H1 (cell line): Measurements from ENCODE around the gene MTTP. TPM values are rescaled to one million over a fixed set of nuclear protein-coding genes. Genes with fewer than 3 reads are reported as not detected.

Experiments
- CTCF ChIA-PET: fragments of 300-600 bp; sonication (Branson Sonifier 250); formaldehyde crosslinking; loops from one replicate; lab custom pipeline; 2021; ENCODE audit not compliant: partially characterized antibody; lab: Charles Lee
- POLR2A ChIA-PET: fragments of 300-600 bp; sonication (Branson Sonifier 250); formaldehyde crosslinking; loops from one replicate; lab custom pipeline; 2021; ENCODE audit warnings: inconsistent platforms; ENCODE audit not compliant: partially characterized antibody; lab: Charles Lee
- DNase-seq, 2 experiments: peaks; one replicate each; pipeline versions ENCODE4 v3.0.0 to v3.0.0-alpha.2; 2010 to 2022; ENCODE audit warnings: low spot score in 2 of 2, low read depth in 1 of 2, mixed read lengths in 1 of 2
- FAIRE-seq: peaks from 2 replicates; lab custom pipeline; 2011; peaks lifted over from hg19 to GRCh38; lab: Jason Lieb, UNC
- H2AFZ ChIP-seq: 2 replicates; pipeline ENCODE4 v1.8.1; 2012; ENCODE audit warnings: low read length, inconsistent platforms
- H2AK5ac ChIP-seq: 2 replicates; pipeline ENCODE4 v1.6.1; 2013; ENCODE audit warnings: low read depth, low read length
- H2BK120ac ChIP-seq: replicated peaks from 2 replicates; pipeline ENCODE3; 2013; ENCODE audit warnings: low read depth, low read length, inconsistent platforms
- H2BK12ac ChIP-seq: 2 replicates; pipeline ENCODE4 v1.6.1; 2013; ENCODE audit warnings: low read depth, low read length
- H2BK15ac ChIP-seq: 2 replicates; pipeline ENCODE4 v1.6.1; 2013; ENCODE audit warnings: low read length
- H2BK20ac ChIP-seq: 2 replicates; pipeline ENCODE4 v1.6.1; 2013; ENCODE audit warnings: low read length
- H2BK5ac ChIP-seq: 2 replicates; pipeline ENCODE4 v1.6.1; 2013; ENCODE audit warnings: low read depth, low read length
- H3K14ac ChIP-seq: 2 replicates; pipeline ENCODE4 v1.6.1; 2013; ENCODE audit warnings: inconsistent platforms; ENCODE audit not compliant: insufficient read length
- H3K18ac ChIP-seq: 2 replicates; pipeline ENCODE4 v1.6.1; 2013; ENCODE audit warnings: low read length; ENCODE audit errors: extremely low read depth
- H3K23ac ChIP-seq: 2 replicates; pipeline ENCODE4 v1.6.1; 2013; ENCODE audit warnings: inconsistent platforms; ENCODE audit not compliant: insufficient read length
- H3K23me2 ChIP-seq: 2 replicates; pipeline ENCODE4 v1.6.1; 2013; ENCODE audit warnings: low read depth, low read length
- H3K27ac ChIP-seq: 2 replicates; pipeline ENCODE4 v1.6.1; 2011; ENCODE audit warnings: low read depth, low read length, inconsistent platforms
- H3K27me3 ChIP-seq, 4 experiments: replicated peaks in 1 of 4; 1 replicate in 1 of 4; 2 replicates in 3 of 4; pipeline versions ENCODE4 v1.6.1 to v1.8.1; 2011 to 2013; ENCODE audit warnings: low read length in 3 of 4, mild to moderate bottlenecking in 3 of 4, inconsistent platforms in 2 of 4, mixed read lengths in 2 of 4, moderate library complexity in 1 of 4; ENCODE audit not compliant: control insufficient read depth in 3 of 4, insufficient read depth in 3 of 4; ENCODE audit errors: extremely low read depth in 1 of 4
- H3K36me3 ChIP-seq, 4 experiments: 2 replicates each; pipeline versions ENCODE4 v1.6.1 to v1.8.1; 2011 to 2013; ENCODE audit warnings: mild to moderate bottlenecking in 4 of 4, low read length in 3 of 4, moderate library complexity in 2 of 4, control low read depth in 1 of 4, inconsistent platforms in 1 of 4; ENCODE audit not compliant: insufficient read depth in 4 of 4, control insufficient read depth in 2 of 4
- H3K4ac ChIP-seq: replicated peaks from 2 replicates; pipeline ENCODE3; 2013; ENCODE audit warnings: low read length, low read depth, mixed read lengths, inconsistent platforms; ENCODE audit not compliant: insufficient read length
- H3K4me1 ChIP-seq, 4 experiments: replicated peaks in 1 of 4; 1 replicate in 1 of 4; 2 replicates in 3 of 4; pipeline versions ENCODE4 v1.6.1 to v1.8.1; 2011 to 2013; ENCODE audit warnings: low read length in 3 of 4, inconsistent platforms in 2 of 4, mixed read lengths in 1 of 4; ENCODE audit not compliant: insufficient read depth in 4 of 4, control insufficient read depth in 3 of 4
- H3K4me2 ChIP-seq, 2 experiments: 2 replicates each; pipeline versions ENCODE4 v1.6.1 to v1.8.1; 2011 to 2013; ENCODE audit warnings: low read depth in 2 of 2, low read length in 2 of 2, control low read depth in 1 of 2, inconsistent platforms in 1 of 2, mild to moderate bottlenecking in 1 of 2; ENCODE audit not compliant: insufficient read depth in 1 of 2
- H3K4me3 ChIP-seq, 4 experiments: fragments of 200-600, 300-600 bp in 1 of 4; sonication (generic), shearing (Covaris generic), sonication (Bioruptor Twin) in 1 of 4; 2 replicates each; pipeline versions ENCODE4 v1.5.1 to v1.8.1; 2011 to 2016; ENCODE audit warnings: low read length in 4 of 4, low read depth in 3 of 4, control low read depth in 2 of 4, inconsistent platforms in 2 of 4, mild to moderate bottlenecking in 2 of 4, mixed read lengths in 1 of 4, moderate library complexity in 1 of 4; ENCODE audit not compliant: insufficient read depth in 2 of 4; ENCODE audit errors: extremely low read depth in 1 of 4
- H3K56ac ChIP-seq: replicated peaks from 2 replicates; pipeline ENCODE3; 2013; ENCODE audit warnings: low read depth, mild to moderate bottlenecking, mixed read lengths, low read length, inconsistent platforms; ENCODE audit not compliant: insufficient read length
- H3K79me1 ChIP-seq: 2 replicates; pipeline ENCODE4 v1.6.1; 2013; ENCODE audit warnings: low read depth, low read length, control low read depth
- H3K79me2 ChIP-seq, 2 experiments: 2 replicates each; pipeline versions ENCODE4 v1.6.1 to v1.8.1; 2012 to 2013; ENCODE audit warnings: low read length in 2 of 2, mild to moderate bottlenecking in 2 of 2, inconsistent platforms in 1 of 2; ENCODE audit not compliant: insufficient read depth in 2 of 2, control insufficient read depth in 1 of 2
- H3K9ac ChIP-seq, 4 experiments: replicated peaks in 1 of 4; 1 replicate in 1 of 4; 2 replicates in 3 of 4; pipeline versions ENCODE4 v1.6.1 to v1.8.1; 2011 to 2013; ENCODE audit warnings: low read depth in 3 of 4, low read length in 3 of 4, control low read depth in 2 of 4, mild to moderate bottlenecking in 2 of 4, moderate library complexity in 2 of 4, inconsistent platforms in 1 of 4; ENCODE audit errors: extremely low read depth in 1 of 4
- H3K9me3 ChIP-seq, 2 experiments: 2 replicates each; pipeline versions ENCODE4 v1.6.1 to v1.8.1; 2012 to 2013; ENCODE audit warnings: mild to moderate bottlenecking in 2 of 2, moderate library complexity in 2 of 2, control low read depth in 1 of 2, inconsistent platforms in 1 of 2, low read depth in 1 of 2, low read length in 1 of 2, mixed read lengths in 1 of 2; ENCODE audit not compliant: insufficient read depth in 2 of 2
- H4K20me1 ChIP-seq, 2 experiments: replicated peaks in 1 of 2; 2 replicates each; pipeline versions ENCODE3 to v1.8.1; 2011 to 2013; ENCODE audit warnings: inconsistent platforms in 2 of 2, low read length in 2 of 2, mild to moderate bottlenecking in 1 of 2; ENCODE audit not compliant: insufficient read depth in 2 of 2, control insufficient read depth in 1 of 2
- H4K5ac ChIP-seq: 2 replicates; pipeline ENCODE4 v1.6.1; 2013; ENCODE audit warnings: low read length, low read depth, mixed read lengths, inconsistent platforms; ENCODE audit not compliant: insufficient read length
- H4K8ac ChIP-seq: 2 replicates; pipeline ENCODE4 v1.8.0; 2013; ENCODE audit warnings: mild to moderate bottlenecking, moderate library complexity, low read length, inconsistent platforms; ENCODE audit not compliant: insufficient read depth; ENCODE audit errors: extremely low read depth
- H4K91ac ChIP-seq: replicated peaks from 2 replicates; pipeline ENCODE3; 2013; ENCODE audit warnings: low read length, mixed read lengths, inconsistent platforms; ENCODE audit not compliant: insufficient read length
- SP1 ChIP-seq: IDR thresholded peaks from 2 replicates; pipeline ENCODE4 v1.6.1; 2011; ENCODE audit warnings: low read depth, low read length
- WGBS, 2 experiments: shearing (Covaris generic) in 1 of 2; methylation state at CpG; one replicate each; pipeline versions ENCODE4 v1.1.6 to v1.1.7; 2013 to 2015; ENCODE audit warnings: low lambda C conversion rate in 2 of 2, mixed read lengths in 2 of 2, inconsistent platforms in 1 of 2, low coverage in 1 of 2, missing lambda C conversion rate in 1 of 2; ENCODE audit not compliant: insufficient replicate concordance in 2 of 2, insufficient coverage in 1 of 2, insufficient read length in 1 of 2; ENCODE audit errors: extremely low coverage in 1 of 2, missing lambda C conversion rate in 1 of 2; 5-methylcytosine and 5-hydroxymethylcytosine counted together
- polyA plus RNA-seq, 7 experiments: library from polyadenylated mRNA; depleted of rRNA in 3 of 7; stranded (reverse) in 5 of 7; unstranded in 2 of 7; fragments of >200 nt in 5 of 7; fragments of 200-250 nt in 2 of 7; gene quantifications; 1 replicate in 5 of 7; 2 replicates in 1 of 7; 4 replicates in 1 of 7; pipeline versions ENCODE4 v1.2.1 to v1.2.3, GENCODE V29; 2011 to 2013; ENCODE audit warnings: missing spikeins in 2 of 7, mixed read lengths in 2 of 7
- total RNA-seq: library from RNA; stranded (reverse); fragmentation: NEBNext Ultra II Directional; extraction: Animal tissue kit (Norgen Biotek cat#: 25700); gene quantifications from 2 replicates; pipeline ENCODE4 v1.2.1, GENCODE V29; 2021
- TF ChIP-seq, protein P1 (sequence below): IDR thresholded peaks from 2 replicates; pipeline ENCODE4 v1.6.1; 2011; ENCODE audit warnings: low read length, improper control_type of control experiment

The MTTP gene
- total and polyA plus RNA-seq, 2 of the 8 experiments (the other 6 are each of a cell fraction or from before 2014, with no cell fraction given): 0.12 to 0.26 TPM

DNA sequence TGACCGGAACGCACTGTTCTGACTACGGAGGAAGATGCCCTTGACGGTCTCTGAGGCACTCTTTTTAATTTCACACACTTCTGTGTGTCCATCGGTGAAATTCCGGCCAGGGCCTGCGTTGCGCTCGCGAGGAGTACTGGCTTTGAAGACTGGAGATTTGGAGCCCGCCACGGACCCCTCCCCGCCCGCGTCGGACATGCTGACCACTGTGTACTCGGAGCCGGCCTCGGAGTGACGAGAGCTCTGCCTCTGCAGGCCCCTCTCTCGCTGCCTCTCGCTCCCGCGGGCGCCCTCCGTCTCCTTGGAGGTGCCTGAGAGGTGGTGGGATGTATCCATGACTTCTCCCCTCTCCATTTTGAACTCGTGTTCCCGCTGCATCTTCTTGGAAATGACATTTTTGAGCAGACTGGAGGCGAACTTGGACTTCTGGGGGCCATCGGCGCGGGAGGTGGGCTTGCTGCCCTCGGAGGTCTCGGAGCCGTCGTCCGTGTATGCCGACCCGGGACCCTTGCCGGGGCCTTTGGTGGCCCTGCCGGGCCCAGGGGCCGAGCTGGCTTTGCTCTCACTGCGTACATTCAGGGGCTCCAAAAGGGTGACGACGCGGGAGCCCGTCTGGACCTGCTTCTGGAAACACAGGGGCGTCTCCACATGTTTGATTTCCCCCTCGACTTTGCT lies 77.3 kb downstream of the MTTP start:
- ChIA-PET POLR2A (no interaction called here), CTCF (interaction anchor here (0.9 to 1.5 kb wide), 3 partner anchors 9 to 91 kb away, joined by 3 to 4 read pairs (median 3); partner anchors contain the start of gene TRMT10A)
- Histone ChIP-seq H3K23ac (no peak overlapping the region), H4K91ac (no peak overlapping the region), H3K9me3 (no peaks in the 10 kb centered on the region), H4K8ac (peak overlapping the region; percentile 43; the same call in 1 of the 2 replicates), H3K4ac (no peak overlapping the region), H3K23me2 (no peaks in the 10 kb centered on the region), H4K5ac (no peak overlapping the region), H2BK15ac (no peak overlapping the region), H2BK12ac (no peak overlapping the region), H3K9ac (no peak overlapping the region), H4K20me1 (no peaks in the 10 kb centered on the region), H3K36me3 (no peaks in the 10 kb centered on the region), H2BK20ac (no peak overlapping the region), H3K79me1 (no peaks in the 10 kb centered on the region), H3K56ac (no peak overlapping the region), H2AFZ (no peak overlapping the region), H3K18ac (no peak overlapping the region), H3K4me3 (no peak overlapping the region), H3K27ac (no peak overlapping the region), H3K4me1 (no peaks in the 10 kb centered on the region; a peak in 1 of 7 replicates), H3K4me2 (no peak overlapping the region), H3K79me2 (no peaks in the 10 kb centered on the region), H2BK5ac (no peak overlapping the region), H3K14ac (no peak overlapping the region), H2AK5ac (no peak overlapping the region), H2BK120ac (no peak overlapping the region), H3K27me3 (peaks cover 0 to 4% (median 1%) of the 10 kb centered on the region in 4 experiments; a peak in 3 of 7 replicates)
- FAIRE-seq: no peak
- 92% methylated on average over 35 of the region's 49 CpGs; no CpG with 5 or more reads in 1 of the 2 experiments for WGBS, 2 experiments
- no peak for DNase-seq
- no peak for TF ChIP-seq SP1
- TF ChIP-seq, protein P1, sequence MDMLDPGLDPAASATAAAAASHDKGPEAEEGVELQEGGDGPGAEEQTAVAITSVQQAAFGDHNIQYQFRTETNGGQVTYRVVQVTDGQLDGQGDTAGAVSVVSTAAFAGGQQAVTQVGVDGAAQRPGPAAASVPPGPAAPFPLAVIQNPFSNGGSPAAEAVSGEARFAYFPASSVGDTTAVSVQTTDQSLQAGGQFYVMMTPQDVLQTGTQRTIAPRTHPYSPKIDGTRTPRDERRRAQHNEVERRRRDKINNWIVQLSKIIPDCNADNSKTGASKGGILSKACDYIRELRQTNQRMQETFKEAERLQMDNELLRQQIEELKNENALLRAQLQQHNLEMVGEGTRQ: no peak
